ENCODE measurements around the gene GOLGA8R.
A peak's percentile ranks its signal among the peaks of the same experiment; 100 is the strongest.
"Not testable (repeated sequence)": the region's sequence is repeated elsewhere in the genome, so short reads cannot be mapped to it uniquely, and the experiment has no call there.

The GOLGA8R gene, protein sequence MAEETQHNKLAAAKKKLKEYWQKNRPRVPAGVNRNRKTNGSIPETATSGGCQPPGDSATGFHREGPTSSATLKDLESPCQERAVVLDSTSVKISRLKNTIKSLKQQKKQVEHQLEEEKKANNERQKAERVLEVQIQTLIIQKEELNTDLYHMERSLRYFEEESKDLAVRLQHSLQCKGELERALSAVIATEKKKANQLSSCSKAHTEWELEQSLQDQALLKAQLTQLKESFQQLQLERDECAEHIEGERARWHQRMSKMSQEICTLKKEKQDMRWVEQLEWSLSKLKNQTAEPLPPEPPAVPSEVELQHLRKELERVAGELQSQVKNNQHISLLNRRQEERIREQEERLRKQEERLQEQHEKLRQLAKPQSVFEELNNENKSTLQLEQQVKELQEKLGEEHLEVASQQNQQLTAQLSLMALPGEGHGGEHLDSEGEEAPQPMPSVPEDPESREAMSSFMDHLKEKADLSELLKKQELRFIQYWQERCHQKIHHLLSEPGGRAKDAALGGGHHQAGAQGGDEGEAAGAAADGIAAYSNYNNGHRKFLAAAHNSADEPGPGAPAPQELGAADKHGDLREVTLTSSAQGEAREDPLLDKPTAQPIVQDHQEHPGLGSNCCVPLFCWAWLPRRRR

DNA sequence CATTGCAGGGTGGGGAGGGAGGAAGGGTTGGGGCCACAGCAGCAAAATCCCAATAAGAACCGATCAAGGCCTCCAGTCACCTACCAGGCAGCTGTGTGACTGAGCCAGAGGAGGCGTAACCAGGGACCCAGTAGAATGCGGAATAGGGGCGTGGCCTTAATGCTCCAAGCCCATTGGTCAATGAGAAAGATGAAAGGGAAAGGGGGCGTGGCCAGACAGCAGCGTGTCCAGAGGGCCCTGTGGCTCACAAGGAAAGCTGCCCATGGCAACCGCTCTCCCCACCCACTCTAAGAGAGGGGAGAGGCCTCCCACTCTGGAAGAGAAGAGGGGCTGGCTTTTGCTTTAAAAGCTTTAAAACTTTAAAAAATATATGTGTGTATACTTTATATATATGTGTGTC lies at the start of gene GOLGA8R:
Gene GOLGA8R (minus strand): TSS at position 101 of the 400 bp plus-strand sequence. CDS start 98 bp downstream, at position 3.
- DNase-seq (ENCODE audit: low read depth in 3 of 3) = not testable (repeated sequence)

DNA sequence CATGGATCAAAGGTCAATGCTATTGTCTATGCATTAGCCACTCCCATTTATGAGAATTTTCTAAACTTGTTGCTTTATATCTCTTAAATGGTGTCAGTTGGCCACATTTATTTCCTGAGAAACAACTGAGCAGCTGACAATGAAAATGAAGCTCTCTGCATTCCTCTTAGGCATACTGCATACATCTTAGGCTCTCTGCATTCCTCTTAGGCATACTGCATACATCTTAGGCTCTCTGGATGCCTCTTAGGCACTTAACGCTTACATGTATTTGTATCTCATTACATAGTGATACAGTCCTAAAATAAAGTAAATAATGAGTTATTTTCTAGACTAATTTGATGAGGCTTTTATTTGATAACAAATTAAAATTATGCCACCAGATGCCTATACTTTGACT lies 49.8 kb upstream of the GOLGA8R start:
- DNase-seq (ENCODE audit: low read depth in 3 of 3) = not testable (repeated sequence)

DNA sequence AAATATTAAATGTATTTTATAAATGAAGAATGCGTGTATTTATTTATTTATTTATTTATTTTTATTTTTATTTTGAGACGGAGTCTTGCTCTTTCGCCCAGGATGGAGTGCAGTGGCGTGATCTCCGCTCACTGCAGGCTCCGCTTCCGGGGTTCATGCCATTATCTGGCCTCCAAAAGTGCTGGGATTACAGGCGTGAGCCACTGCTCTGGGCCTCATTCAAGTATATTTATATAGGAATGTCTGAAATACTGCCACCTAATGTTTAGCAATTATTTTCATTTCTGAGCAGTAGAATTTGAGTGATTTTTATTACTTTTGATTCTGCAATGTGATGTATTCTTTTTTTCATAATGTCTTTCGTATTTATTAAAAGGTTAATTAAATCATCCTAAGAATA lies 48.1 kb upstream of the GOLGA8R start:
- DNase-seq (ENCODE audit: low read depth in 3 of 3) = not testable (repeated sequence)

DNA sequence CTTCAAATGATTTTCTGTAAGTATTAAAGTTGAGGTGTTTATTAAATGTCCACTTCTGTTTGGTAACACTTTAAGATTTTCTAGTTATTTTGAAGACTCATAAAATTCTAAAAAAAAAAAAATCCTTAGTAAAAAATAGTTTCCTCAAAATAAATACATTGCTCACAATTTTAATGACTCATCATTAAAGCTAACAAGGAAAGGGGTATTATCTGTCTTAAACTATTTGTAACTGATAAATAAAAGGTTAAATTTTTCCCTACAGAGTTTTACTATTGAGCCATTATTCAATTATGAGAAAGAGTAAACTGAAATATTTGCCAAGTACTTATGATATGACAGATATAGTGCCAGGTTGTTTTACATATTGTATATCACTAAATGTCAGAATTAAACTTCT lies 38.6 kb upstream of the GOLGA8R start:
- not testable (repeated sequence) for DNase-seq (ENCODE audit: low read depth in 3 of 3)

DNA sequence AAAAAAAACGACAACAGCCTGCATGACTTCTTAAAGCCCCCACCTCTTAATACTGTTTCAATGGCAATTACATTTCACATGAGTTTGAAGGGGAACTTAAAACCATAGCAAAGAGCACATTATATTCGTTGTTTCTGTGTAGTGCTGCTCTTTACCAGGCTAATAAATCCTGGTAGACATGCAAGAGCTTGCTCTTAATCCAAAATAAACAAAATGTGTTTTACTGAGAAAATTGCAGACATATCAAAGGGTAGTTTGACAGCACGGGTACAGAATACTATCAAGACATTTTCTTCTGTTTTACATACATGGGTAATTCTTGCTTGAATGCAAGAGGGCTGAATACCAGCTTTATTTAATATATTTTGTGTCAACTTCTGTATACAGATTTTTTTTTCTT lies 24.3 kb upstream of the GOLGA8R start:
- not testable (repeated sequence) for DNase-seq (ENCODE audit: low read depth in 3 of 3)

DNA sequence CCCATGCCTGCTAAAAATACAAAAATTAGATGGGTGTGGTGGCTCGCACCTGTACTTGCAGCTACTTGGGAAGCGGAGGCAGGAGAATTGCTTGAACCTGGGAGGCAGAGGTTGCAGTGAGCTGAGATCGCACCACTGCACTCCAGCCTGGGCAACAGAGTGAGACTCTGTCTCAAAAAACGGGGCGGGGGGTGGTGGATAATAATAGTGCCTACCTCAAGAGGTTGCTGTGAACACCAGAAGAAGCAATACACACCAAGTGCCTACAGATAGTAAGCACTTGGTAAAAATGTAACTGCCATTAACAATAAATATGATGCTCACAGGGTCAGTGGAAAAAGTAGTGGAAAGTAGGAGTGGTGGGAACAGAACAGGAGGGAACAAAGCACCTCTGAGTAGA lies 21.8 kb upstream of the GOLGA8R start:
- DNase-seq (ENCODE audit: low read depth in 3 of 3) = not testable (repeated sequence)

DNA sequence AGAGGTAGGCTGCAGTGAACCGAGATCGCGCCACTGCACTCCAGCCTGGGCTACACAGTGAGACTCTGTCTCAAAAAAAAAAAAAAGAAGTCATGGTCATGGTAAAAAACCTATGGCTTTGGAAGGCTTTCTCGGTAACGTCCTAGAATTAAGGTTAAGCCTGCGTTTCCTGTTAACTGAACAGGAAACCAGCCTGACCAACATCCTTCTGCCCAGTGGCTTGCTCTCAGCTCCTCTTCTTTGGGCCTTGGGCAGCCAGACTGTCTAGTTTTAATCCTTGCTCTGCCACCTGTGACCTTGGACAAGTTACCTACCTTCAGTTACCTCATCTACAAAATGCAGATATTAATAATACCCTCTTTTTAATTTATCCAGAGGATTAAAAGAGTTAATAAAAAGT lies 6.7 kb upstream of the GOLGA8R start:
- DNase-seq (ENCODE audit: low read depth in 3 of 3) = not testable (repeated sequence)

DNA sequence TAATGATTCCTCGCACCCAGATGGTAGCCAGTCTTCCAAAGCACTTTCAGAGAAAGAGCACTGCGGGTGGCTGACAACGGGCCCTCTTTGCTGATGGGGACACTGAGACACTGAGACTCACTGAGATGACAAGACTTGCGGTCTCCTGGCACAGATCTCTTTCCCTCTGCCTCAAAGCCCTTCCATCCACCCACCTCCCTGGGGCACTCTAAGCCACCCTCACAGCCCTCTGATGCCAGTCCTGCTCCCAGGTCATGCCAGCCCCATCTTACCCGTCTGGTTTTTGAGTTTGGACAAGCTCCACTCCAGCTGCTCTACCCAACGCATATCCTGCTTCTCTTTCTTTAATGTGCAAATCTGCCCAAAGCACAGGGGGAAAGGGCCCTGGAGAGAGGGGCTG lies 6.4 kb downstream of the GOLGA8R start:
- DNase-seq (ENCODE audit: low read depth in 3 of 3) = not testable (repeated sequence)

DNA sequence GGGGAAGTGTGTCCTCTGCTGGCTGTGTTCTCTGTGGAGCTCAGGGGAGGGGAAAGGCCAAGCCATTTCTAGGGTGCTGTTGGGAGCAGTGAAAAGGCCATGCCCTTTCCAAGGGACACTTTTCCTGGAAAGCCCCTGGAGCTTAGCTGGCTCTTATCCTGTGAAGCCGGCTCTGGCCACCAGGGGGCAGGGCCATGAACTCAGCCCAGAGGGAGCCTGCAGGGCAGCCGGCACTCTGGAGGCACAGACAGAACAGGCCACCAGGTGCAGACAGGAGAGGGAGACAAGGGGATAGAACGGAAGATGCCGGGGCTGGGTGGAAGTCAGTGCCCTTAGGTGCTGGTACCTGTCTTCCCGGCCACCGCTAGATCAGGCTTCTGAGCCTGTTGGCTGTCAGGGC lies 15.1 kb downstream of the GOLGA8R start:
- peak; percentile 15 to 50 (median 38) for DNase-seq (ENCODE audit: low read depth in 3 of 3)

DNA sequence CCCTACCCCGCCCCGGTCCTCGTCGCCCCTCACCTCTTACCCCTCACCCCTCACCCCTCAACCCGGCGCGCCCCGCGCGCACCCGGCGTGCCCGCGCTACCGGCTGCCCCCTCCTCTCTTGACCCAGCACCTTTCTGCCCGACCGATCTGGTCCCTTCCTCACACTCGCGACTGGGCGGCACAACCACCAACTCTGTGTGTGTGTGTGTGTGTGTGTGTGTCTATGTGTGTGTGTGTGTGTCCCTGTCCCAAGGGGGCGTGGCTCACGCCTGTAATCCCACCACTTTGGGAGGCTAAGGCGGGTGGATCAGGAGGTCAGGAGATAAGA lies 20.4 kb downstream of the GOLGA8R start:
- DNase-seq (ENCODE audit: low read depth in 3 of 3) = not testable (repeated sequence)

DNA sequence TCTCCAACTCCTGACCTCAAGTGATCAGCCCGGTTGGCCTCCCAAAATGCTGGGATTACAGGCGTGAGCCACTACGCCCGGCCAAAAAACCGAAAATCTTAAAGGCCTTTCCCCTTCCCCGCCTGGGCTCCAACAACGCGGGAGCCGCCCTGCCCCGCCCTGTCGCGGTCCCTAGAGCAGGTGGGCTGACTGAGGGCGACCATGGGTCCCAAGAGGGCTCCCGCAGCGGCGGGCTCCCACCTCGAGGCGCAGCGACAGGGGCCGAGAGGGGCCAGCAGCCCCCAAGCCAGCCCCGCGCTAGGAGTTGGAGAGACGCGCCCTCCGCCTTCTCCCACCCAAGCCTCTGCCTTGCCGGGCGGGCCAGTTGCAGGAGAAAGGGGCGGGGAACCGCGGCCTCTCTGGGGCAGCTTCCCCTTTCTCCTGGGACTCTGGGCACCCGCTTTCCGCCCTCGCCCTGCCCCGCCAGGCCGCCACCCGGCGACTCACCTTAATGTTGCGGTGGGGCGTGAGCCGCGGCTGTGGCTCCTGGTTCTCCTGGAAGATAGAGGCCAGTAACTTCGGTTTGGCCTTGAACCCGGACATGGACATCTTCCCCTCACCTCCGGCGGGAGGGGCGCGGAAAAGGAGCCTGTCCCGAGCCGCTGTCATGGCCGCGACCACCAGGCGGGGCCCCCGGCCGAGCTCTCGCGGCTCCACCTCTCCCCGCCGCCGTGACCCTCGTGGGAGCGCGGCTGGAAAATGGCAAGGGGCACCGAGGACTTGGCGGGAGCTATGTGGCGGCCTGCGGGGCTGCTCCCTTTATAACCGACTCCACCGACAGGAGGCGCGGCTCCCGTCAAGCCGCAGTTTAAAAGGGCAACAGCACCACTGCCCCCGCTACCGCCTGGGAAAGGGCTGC lies 21.0 kb downstream of the GOLGA8R start, which contains the start of gene CHRFAM7A:
Gene CHRFAM7A (minus strand): TSS at position 775 of the 898 bp plus-strand sequence. CDS start 10,189 bp downstream, outside the sequence.
- not testable (repeated sequence) for DNase-seq (ENCODE audit: low read depth in 3 of 3)

DNA sequence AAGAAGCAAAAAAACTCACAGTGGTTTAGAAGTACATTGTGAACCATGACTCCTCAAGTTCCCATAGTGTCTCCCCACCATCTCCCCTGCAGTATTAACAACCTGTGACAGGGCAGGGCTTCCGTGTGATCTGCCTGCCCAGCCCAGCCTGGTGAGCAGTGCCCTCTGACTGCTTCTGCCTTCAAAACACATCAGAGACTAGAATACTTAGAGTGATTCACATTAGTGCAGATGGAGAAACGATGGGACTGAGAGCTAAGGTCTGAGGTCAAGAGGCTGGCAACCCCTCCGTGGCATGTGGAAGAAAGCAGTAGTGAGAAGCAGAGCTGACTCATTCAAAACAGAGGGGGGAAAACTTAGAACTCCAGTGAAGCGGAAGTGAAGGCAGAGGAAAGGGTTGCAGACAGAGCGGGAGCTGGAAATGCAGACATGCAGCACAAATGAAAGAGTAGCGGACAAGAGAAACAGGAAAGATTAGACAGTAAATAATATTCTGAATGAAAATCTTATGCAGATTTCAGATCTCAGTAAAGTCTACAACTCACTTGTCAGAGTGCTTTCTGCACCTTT lies 27.7 kb downstream of the GOLGA8R start:
- not testable (repeated sequence) for DNase-seq (ENCODE audit: low read depth in 3 of 3)

DNA sequence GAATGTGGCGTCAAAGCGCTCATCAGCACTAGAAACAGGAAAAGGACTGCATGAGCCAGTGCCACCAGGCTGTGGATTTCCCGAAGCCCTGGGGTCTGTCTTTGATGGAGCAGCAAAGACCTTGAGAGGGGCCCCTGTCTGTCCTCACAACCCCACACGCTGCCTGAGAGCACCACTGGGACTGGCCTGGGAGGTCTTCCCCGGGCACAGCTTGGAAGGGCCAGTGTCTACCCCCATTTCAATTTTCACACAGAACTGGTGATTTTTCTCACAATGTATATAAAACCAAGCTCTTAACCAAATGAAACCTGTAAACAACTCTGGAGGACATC lies 37.0 kb downstream of the GOLGA8R start:
- DNase-seq (ENCODE audit: low read depth in 3 of 3) = not testable (repeated sequence)

DNA sequence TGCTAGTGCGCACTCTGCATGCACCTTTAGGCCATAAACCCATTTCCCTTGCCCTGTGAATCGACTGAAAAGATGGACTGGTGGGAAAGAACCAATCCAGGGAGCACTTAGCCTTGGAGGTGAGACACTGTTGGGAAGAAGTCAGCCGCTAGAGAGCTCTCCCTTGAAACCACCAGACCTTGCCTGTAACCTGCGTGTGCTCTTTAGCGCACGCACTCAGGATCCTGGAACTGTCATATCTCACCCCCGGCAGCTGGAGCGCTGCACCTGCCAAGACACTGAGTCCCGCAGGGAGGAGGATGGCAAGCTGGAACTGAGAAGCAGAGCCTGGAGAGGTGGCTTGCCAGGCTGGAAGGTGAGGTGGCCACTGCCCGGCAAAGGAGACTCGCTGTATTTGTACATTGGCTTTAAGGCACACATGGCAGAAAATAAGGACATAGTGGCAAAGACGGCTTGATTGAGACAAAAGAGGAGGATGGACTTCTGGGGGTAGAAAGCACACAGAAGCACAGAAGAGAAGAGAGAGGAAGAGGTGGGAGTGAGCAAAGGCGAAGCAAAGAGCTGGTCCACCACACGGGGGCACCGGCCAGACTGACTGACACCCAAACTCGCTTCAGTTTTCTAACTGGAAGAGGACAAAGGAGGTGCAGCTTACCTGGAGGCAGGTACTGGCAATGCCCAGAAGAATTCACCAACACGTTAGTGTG lies 37.5 kb downstream of the GOLGA8R start:
- DNase-seq (ENCODE audit: low read depth in 3 of 3) = not testable (repeated sequence)

DNA sequence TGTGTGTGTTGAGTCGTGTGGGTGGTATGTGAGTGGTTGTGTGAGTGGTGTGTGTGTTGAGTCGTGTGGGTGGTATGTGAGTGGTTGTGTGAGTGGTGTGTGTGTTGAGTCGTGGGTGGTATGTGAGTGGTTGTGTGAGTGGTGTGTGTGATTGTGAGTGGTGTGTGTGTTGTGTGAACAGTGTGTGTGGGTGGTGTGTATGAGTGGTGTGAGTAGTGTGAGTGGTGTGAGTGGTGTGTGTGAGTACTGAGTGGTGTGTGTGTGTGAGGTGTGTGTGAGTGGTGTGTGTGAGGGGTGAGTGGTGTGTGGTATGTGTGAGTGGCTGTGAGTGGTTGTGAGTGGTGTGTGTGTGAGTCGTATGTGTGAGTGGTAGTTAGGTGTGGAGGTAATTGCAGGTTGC lies 38.2 kb downstream of the GOLGA8R start:
- DNase-seq (ENCODE audit: low read depth in 3 of 3) = not testable (repeated sequence)

DNA sequence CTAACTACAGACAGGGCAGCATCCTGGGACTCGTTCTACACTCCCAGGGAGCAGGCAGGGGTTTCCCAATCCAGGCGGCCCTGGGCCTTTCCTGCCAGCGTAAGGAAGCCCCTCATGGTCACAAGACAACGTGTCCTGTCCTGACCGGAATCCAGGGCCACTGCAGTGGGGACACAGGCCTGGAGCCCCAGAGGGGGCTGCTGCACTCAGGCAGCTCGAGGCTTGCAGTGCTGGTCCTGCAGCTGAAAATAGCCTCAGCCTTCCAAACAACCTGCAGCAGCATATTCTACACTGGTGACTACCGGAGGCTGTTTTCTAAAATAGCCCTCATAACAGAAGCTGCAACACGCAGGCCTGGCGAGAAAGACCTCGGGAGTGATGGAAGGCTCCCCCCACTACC lies 39.2 kb downstream of the GOLGA8R start:
- DNase-seq (ENCODE audit: low read depth in 3 of 3) = not testable (repeated sequence)

DNA sequence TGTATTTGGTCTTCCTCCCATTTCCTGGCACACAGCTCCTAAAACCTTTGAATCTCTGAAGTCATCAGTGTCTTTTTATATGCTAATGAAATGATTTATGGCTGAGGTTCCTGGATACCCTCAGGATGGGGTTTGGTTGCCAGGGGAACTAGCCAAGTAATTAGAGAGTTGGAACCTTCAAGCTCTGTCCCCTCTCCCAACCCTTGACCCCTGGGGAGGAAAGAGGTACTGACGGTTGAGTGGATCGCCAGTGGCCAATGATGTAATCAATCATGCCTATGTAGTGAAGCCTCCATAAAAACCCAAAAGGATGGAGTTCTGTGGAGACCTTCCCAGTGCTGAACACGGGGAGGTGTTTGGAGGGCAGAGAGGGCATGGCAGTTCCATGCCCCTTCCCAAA lies 45.8 kb downstream of the GOLGA8R start:
- DNase-seq (ENCODE audit: low read depth in 3 of 3) = not testable (repeated sequence)

DNA sequence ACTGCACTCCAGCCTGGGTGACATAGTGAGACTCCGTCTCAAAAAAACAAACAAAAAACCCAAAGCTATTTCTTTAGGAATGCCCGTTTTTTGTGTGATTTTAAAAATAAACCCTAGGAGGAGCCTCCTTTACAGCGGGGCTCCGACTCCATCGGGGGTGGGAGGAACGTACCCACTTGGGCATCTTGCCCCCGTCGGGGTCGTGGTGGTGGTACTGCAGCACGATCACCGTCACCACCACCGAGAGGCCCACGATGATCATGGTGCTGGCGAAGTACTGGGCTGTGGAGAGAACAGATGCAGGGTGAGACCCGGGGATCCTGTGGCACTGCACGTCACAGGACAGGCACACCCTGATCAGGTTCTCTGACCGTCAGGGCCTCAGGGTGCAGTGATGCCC lies 46.8 kb downstream of the GOLGA8R start:
- DNase-seq (ENCODE audit: low read depth in 3 of 3) = not testable (repeated sequence)

DNA sequence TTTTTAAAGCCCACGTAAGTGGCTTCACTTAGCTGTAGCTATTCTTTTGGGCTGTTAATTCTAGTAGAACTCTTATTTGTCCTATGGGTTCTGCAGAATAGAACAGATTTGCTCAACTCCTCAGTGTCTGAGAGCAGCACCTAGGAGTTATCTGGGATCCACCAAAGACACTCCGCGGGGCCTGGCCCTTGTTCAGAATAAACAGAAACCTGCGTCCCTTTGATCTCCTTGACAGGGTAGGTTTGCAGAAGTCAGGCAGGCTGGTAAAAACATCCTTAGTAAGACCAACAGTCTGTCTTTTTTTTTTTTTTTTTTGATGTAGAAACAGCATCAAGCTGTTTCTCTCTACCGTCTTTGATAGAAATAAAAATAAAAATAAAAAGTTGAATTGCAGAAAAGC lies 52.7 kb downstream of the GOLGA8R start:
- not testable (repeated sequence) for DNase-seq (ENCODE audit: low read depth in 3 of 3)

DNA sequence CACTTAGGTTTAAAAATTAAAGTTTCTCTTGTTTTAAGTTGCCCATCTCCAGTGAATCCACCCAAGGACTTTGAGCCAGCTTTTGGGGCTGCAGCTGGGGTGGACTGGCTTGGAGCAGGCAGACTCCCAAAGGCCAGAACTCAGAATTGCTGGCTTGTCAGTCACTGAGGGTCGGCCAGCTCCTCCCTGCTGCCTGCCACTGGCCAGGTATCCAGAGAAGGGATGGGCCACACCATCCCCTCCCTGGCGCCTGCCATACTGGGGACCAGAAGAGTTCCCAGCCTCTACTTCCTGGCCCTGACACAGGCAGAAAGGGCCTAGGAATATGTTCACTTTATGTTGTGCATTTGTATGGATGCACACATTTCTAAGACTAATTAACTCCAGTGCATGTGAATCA lies 53.1 kb downstream of the GOLGA8R start:
- DNase-seq (ENCODE audit: low read depth in 3 of 3) = not testable (repeated sequence)

DNA sequence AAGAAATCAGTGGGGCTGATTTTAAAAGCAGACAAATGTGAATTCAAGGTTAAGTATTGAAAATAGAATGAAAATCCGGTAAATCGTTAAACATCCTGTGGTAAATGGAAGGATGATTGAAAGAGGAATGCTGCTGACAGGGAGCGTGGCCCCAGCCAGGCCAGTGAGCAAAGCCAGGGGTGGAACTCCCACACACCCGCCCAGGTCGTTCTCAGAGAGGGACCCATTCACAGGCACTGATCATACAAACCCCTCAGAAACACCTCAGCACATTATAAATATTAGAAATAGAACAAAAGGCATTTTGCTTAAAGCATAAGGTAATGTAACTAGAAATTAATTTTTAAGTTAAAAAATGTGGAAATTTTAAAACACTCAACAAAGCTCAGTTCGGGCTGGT lies 59.0 kb downstream of the GOLGA8R start:
- DNase-seq (ENCODE audit: low read depth in 3 of 3) = not testable (repeated sequence)

Measured in stimulated activated CD4-positive, alpha-beta T cell treated with anti-CD3 and anti-CD28 coated beads, TNF-alpha, amount 100 ng/mL, for 48 hours (primary cell).